Endothelial cell of umbilical vein (primary cell): Measurements from ENCODE around the gene STK24. TPM values are rescaled to one million over a fixed set of nuclear protein-coding genes. Genes with fewer than 3 reads are reported as not detected.

Source experiments
- BruUV-seq: library from RNA; stranded (reverse); fragments of 400-500 nt; replicated peaks from 2 replicates; lab custom pipeline; 2021; lab: Mats Ljungman, UMichigan
- CTCF ChIA-PET: fragments of 300-600, 350-600 bp; sonication (Branson Sonifier 250); formaldehyde crosslinking; loops from one replicate; lab custom pipeline; 2021; ENCODE audit warnings: antibody characterized with exemption, inconsistent platforms; lab: Charles Lee
- POLR2A ChIA-PET: fragments of 300-600, 350-600 bp; sonication (Branson Sonifier 250); formaldehyde crosslinking; loops from one replicate; lab custom pipeline; 2021; ENCODE audit warnings: antibody characterized with exemption, inconsistent platforms; lab: Charles Lee
- DNase-seq: peaks from one replicate; pipeline ENCODE4 v3.0.0-alpha.2; 2011; ENCODE audit warnings: low read depth, low spot score
- FAIRE-seq: peaks from 2 replicates; lab custom pipeline; 2011; peaks lifted over from hg19 to GRCh38; lab: Jason Lieb, UNC
- H2AFZ ChIP-seq: 2 replicates; pipeline ENCODE4 v1.6.0; 2012; ENCODE audit warnings: low read depth, low read length, control low read depth, inconsistent platforms
- H3K27ac ChIP-seq: 2 replicates; pipeline ENCODE4 v1.5.1; 2011; ENCODE audit warnings: low read depth, mild to moderate bottlenecking, control low read depth, low read length, moderate library complexity; ENCODE audit not compliant: insufficient read depth
- H3K27me3 ChIP-seq, 2 experiments: 2 replicates each; pipeline versions ENCODE4 v1.6.0 to v1.6.1; 2011; ENCODE audit warnings: low read length in 2 of 2, mixed read lengths in 1 of 2; ENCODE audit not compliant: control insufficient read depth in 2 of 2, insufficient read depth in 2 of 2
- H3K36me3 ChIP-seq, 2 experiments: 2 replicates in 1 of 2; 3 replicates in 1 of 2; pipeline ENCODE4 v1.5.1; 2011; ENCODE audit warnings: low read length in 2 of 2, mild to moderate bottlenecking in 1 of 2, moderate library complexity in 1 of 2; ENCODE audit not compliant: control insufficient read depth in 2 of 2, insufficient read depth in 2 of 2; ENCODE audit errors: extremely low read depth in 1 of 2
- H3K4me1 ChIP-seq: 3 replicates; pipeline ENCODE4 v1.5.1; 2011; ENCODE audit warnings: mild to moderate bottlenecking, low read length; ENCODE audit not compliant: control insufficient read depth, insufficient read depth; ENCODE audit errors: extremely low read depth
- H3K4me2 ChIP-seq: 2 replicates; pipeline ENCODE4 v1.6.1; 2011; ENCODE audit warnings: low read length, control low read depth, mixed read lengths; ENCODE audit not compliant: insufficient read depth
- H3K4me3 ChIP-seq, 3 experiments: fragments of 200-600 bp in 1 of 3; sonication (generic), shearing (Covaris generic) in 1 of 3; replicated peaks in 1 of 3; 2 replicates each; pipeline ENCODE4 v1.5.1; 2011 to 2016; ENCODE audit warnings: control low read depth in 3 of 3, low read length in 3 of 3, mild to moderate bottlenecking in 2 of 3, inconsistent platforms in 1 of 3, low read depth in 1 of 3, moderate library complexity in 1 of 3; ENCODE audit not compliant: insufficient read depth in 1 of 3
- H3K79me2 ChIP-seq: 2 replicates; pipeline ENCODE4 v1.6.0; 2012; ENCODE audit warnings: low read length, inconsistent platforms; ENCODE audit not compliant: control insufficient read depth, insufficient read depth
- H3K9ac ChIP-seq: replicated peaks from 2 replicates; pipeline ENCODE3; 2011; ENCODE audit warnings: low read length, control low read depth; ENCODE audit not compliant: insufficient read depth; ENCODE audit errors: extremely low read depth
- H3K9me1 ChIP-seq: replicated peaks from 3 replicates; pipeline ENCODE4 v1.6.0; 2011; ENCODE audit warnings: mild to moderate bottlenecking, low read length; ENCODE audit not compliant: control insufficient read depth, insufficient read depth; ENCODE audit errors: extremely low read depth
- H3K9me3 ChIP-seq: replicated peaks from 2 replicates; pipeline ENCODE4 v1.5.1; 2012; ENCODE audit warnings: low read length, inconsistent platforms; ENCODE audit not compliant: control insufficient read depth, insufficient read depth
- H4K20me1 ChIP-seq: replicated peaks from 2 replicates; pipeline ENCODE3; 2011; ENCODE audit warnings: mild to moderate bottlenecking, low read length; ENCODE audit not compliant: control insufficient read depth, insufficient read depth; ENCODE audit errors: extremely low read depth
- CTCF ChIP-seq, 2 donors: IDR thresholded peaks; 1 replicate in 1 of 2; 2 replicates in 1 of 2; pipeline ENCODE4 v1.5.1; 2011; ENCODE audit warnings: low read length in 2 of 2, mild to moderate bottlenecking in 2 of 2, moderate library complexity in 2 of 2, control low read depth in 1 of 2, inconsistent platforms in 1 of 2, low read depth in 1 of 2; ENCODE audit not compliant: insufficient read depth in 1 of 2; ENCODE audit errors: extremely low read depth in 1 of 2
- EZH2 ChIP-seq: IDR thresholded peaks from 2 replicates; pipeline ENCODE4 v1.6.1; 2012; ENCODE audit warnings: borderline replicate concordance, low read depth, mild to moderate bottlenecking, moderate library complexity, low read length, inconsistent platforms; ENCODE audit not compliant: severe bottlenecking
- FOS ChIP-seq: IDR thresholded peaks from 2 replicates; pipeline ENCODE4 v1.6.1; 2011; ENCODE audit warnings: mild to moderate bottlenecking, low read length, moderate library complexity, borderline replicate concordance; ENCODE audit not compliant: insufficient read depth
- JUN ChIP-seq: IDR thresholded peaks from 2 replicates; pipeline ENCODE4 v1.6.1; 2011; ENCODE audit warnings: borderline replicate concordance, low read depth; ENCODE audit not compliant: insufficient read length, insufficient read depth
- MAX ChIP-seq: IDR thresholded peaks from 2 replicates; pipeline ENCODE4 v1.6.1; 2011; ENCODE audit not compliant: insufficient read depth, insufficient read length
- MYC ChIP-seq: IDR thresholded peaks from one replicate; pipeline ENCODE4 v1.6.1; 2011; ENCODE audit warnings: mild to moderate bottlenecking, low read depth, low read length
- POLR2AphosphoS5 ChIP-seq: IDR thresholded peaks from 2 replicates; pipeline ENCODE4 v1.6.1; 2012; ENCODE audit warnings: low read depth, mild to moderate bottlenecking, control low read depth, low read length, moderate library complexity; ENCODE audit not compliant: insufficient read depth
- dilution Hi-C: fragments of 300-500 bp; cut with MboI; formaldehyde crosslinking; loops from one replicate; pipeline ENCODE4 v1.15.0; 2019; ENCODE audit warnings: low sequenced_read_pairs; ENCODE audit not compliant: extremely low pct_ligation_motif_present
- intact Hi-C: fragments of 100-400 bp; cut with micrococcal nuclease; formaldehyde crosslinking; loops from one replicate; pipeline ENCODE4 v1.10.0; 2022
- polyA plus RNA-seq, 4 experiments: library from polyadenylated mRNA; depleted of rRNA in 3 of 4; stranded (reverse) in 3 of 4; unstranded in 1 of 4; fragments of >200 nt; gene quantifications; 2 replicates each; pipeline versions ENCODE4 v1.2.1 to v1.2.3, GENCODE V29; 2011 to 2012; ENCODE audit warnings: missing spikeins in 1 of 4
- total RNA-seq: library from RNA; stranded (reverse); gene quantifications from 2 replicates; pipeline ENCODE4 v1.2.3, GENCODE V29; 2021

STK24 gene
- total and polyA plus RNA-seq, 2 donors (not counting 3 experiments of a cell fraction or from before 2014, with no cell fraction given) = 43.3 to 100 TPM

DNA sequence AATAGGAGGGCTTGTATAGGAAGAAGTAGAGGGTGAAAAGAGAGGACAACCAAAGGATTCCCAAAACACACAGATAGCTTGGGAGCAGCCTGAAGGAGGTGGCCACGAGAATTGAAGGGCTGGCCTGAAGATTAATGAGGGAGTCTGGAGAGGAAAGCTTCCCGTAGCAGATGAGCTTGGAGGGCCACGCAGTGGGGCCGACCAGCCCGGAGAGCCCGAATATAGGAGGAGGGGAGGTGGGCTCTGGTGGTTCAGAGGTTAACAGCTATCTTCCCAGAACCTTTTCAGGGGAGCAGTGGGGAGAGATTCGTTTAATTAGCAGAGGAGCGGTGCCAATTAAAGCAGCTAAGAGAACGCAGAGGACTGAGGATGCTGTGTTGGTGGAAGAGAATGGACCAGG lies 154.9 kb downstream of the STK24 start:
- CTCF ChIA-PET = interaction anchor here (0.9 to 1.0 kb wide), 2 partner anchors 13 to 251 kb away, joined by 3 to 4 read pairs; no protein-coding TSS in a partner anchor
- dilution Hi-C loops = no loop called here
- DNase-seq = no peak

More for the DNA sequence above, 154.9 kb downstream of the STK24 start:
- Histone ChIP-seq H4K20me1 (no peaks in the 10 kb centered on the region), H2AFZ (no peak overlapping the region), H3K9ac (no peak overlapping the region), H3K9me3 (no peaks in the 10 kb centered on the region), H3K79me2 (no peaks in the 10 kb centered on the region), H3K4me1 (no peaks in the 10 kb centered on the region), H3K9me1 (no peaks in the 10 kb centered on the region), H3K36me3 (peaks cover 0 to 5% of the 10 kb centered on the region in 2 experiments), H3K27ac (no peak overlapping the region), H3K4me2 (no peak overlapping the region), H3K27me3 (no peaks in the 10 kb centered on the region), H3K4me3 (no peak overlapping the region)
- TF ChIP-seq JUN (no peak), POLR2AphosphoS5 (no peak), FOS (no peak), EZH2 (no peak), MYC (no peak), CTCF (IDR thresholded peaks at IDR 0.05; ENCODE audit: extremely low read depth in 1 of 2, insufficient read depth in 1 of 2, low read depth in 1 of 2, low read length in 2 of 2) (no peak), MAX (no peak)
- no peak for FAIRE-seq
- BruUV-seq = no TSS peak
- intact Hi-C loops = no loop called here
- POLR2A ChIA-PET = no interaction called here
